GM10266 (cell line): Measurements from ENCODE around the gene CRIP1.

Experiments used
- DNase-seq: peaks from one replicate; pipeline ENCODE4 v3.0.0; 2012; ENCODE audit errors: extremely low spot score
- CTCF ChIP-seq: IDR thresholded peaks from 2 replicates; pipeline ENCODE4 v1.5.1; 2012; ENCODE audit warnings: mild to moderate bottlenecking, low read depth; ENCODE audit not compliant: control insufficient read depth, insufficient read depth; ENCODE audit errors: missing control alignments

Gene CRIP1

DNA sequence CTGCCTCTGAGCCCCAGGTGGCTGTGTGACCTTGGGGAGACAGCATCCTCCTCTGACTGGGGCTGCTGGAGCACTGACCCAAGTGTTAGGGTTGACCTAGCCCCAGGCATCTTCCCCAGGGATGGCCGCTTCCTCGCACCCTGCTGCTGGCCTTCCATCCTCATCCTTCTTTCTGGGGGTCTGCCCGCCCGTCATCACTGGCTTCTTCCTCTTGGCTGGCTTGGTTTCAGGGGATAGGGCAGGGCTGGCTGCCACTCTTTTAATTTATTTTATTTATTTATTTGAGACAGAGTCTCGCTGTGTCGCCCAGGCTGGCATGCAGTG, 7.9 kb downstream of the CRIP1 start:
- no peak for TF ChIP-seq CTCF
- DNase-seq: no peak

DNA sequence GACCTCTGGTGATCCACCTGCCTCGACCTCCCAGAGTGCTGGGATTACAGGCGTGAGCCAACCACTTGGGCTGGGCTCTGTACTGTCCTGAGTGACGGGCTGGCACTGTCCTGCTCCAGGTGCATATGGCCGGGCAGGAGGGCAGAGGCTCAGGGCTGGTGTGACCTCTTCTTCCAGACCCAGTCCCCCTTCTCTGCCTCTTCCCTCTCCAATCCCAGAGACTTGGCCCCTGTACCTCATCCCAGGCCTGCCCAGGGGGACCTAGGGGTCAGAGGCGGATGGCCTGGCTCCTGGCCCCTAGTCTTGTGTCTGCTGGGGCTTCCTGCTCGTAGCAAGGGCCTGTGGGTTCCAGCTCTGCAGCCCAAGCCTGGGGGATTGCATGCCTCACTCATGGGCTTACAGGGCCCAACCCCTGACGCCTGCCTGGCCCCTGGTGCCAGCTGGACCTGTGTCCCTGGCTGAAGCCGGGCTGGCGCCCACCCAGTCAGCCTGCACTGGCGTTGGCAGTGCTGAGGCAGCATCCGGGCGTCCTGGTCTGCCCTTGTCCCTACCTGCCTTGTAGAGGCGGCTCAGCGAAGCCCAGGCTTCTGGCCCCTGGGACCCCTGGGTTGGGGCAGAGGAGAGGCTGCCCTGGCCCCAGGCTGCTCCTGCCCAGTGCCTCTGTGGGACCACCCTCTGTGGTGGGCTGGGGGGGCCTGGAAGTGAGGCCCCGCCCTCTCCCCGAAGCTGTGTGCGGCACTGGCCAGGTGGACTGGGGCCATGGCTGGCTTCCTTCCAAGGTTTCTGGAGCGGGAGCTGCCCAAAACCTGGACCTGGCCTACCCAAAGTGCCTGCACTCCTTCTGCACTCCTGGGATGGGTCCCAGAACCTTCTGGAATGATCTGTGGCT, 8.7 kb downstream of the CRIP1 start:
- DNase-seq: no peak
- TF ChIP-seq CTCF: no peak

- no peak for TF ChIP-seq CTCF
- no peak for DNase-seq
Observed at GRCh38 chr14:105495990-105496830, 9.5 kb downstream of the CRIP1 start.

- no peak for DNase-seq
- TF ChIP-seq CTCF: no peak
Observed at GRCh38 chr14:105496831-105497591, 10.3 kb downstream of the CRIP1 start.

DNA sequence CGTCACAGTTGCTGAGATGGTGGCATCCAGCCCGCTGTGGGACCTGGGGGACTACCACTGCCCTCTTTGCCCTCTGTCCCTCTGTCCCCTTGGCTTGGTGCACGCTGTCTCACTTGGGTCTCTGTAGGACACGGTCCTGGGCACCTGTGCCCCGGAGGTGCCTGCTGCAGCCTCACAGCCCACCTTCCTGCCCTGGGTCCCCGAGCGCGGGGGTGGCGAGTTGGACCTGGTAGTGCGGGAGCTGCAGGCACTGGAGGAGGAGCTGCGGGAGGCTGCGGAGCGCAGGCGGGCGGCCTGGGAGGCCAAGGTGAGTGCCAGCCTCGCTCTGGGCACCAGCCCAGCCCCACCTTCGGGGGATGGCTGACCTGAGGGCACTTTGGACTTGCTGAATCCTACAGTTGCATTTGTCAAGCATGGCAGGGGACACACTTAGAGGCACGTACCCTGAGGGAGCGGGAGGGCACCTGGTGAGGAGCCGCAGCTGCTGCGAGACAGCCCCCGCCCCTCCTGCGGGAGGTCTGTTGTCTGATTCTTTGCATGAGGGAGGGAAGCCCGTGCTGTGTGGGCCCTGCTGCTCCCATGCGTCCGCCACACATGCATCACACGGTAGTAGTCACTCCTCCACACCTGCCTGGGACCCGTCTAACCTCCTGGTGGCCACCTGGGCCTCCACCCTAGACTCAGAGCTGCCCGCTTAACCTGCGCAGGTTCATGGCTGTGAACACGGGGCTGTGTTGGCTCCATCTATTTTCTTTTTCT, 11.2 kb downstream of the CRIP1 start:
- TF ChIP-seq CTCF: no peak
- no peak for DNase-seq

GRCh38 chr14:105498430-105499255, 12.0 kb downstream of the CRIP1 start:
- no peak for TF ChIP-seq CTCF

More at GRCh38 chr14:105498430-105499255, 12.0 kb downstream of the CRIP1 start:
- no peak for DNase-seq
